HepG2 (cell line): ENCODE results near the gene CERS3. TPM values are rescaled to one million over a fixed set of nuclear protein-coding genes. Genes with fewer than 3 reads are reported as not detected.

Source experiments
- ATAC-seq: fragments of 200-7000 bp; cut with Tn5 transposase; 3 replicates; pipeline ENCODE4 v1.9.1; 2020; ENCODE audit warnings: mild to moderate bottlenecking, moderate library complexity
- BruUV-seq: library from RNA; stranded (reverse); fragments of 400-500 nt; replicated peaks from 2 replicates; lab custom pipeline; 2021; lab: Mats Ljungman, UMichigan
- CTCF ChIA-PET: fragments of 300-600 bp; formaldehyde crosslinking; extraction: SDS; loops from one replicate; lab custom pipeline; 2021; ENCODE audit warnings: low total read pairs, inconsistent platforms, low intra/inter-chr PET ratio; lab: Yijun Ruan, JAX
- POLR2A ChIA-PET: fragments of 350-600 bp; sonication (Branson Sonifier 250); formaldehyde crosslinking; loops from one replicate; lab custom pipeline; 2020; ENCODE audit warnings: antibody characterized with exemption, inconsistent platforms; lab: Yijun Ruan, JAX
- DNase-seq: peaks from one replicate; pipeline ENCODE4 v3.0.0-alpha.2; 2015; ENCODE audit warnings: low spot score
- FAIRE-seq: peaks from 3 replicates; lab custom pipeline; 2011; peaks lifted over from hg19 to GRCh38; lab: Jason Lieb, UNC
- H2AFZ ChIP-seq: one replicate; pipeline ENCODE4 v1.6.1; 2011; ENCODE audit warnings: low read length, inconsistent platforms
- H3K27ac ChIP-seq: fragments of 300-600 bp; 3 replicates; pipeline ENCODE4 v1.8.0; 2011; ENCODE audit warnings: mixed run types, mild to moderate bottlenecking, mixed read lengths, low read length, inconsistent platforms; ENCODE audit not compliant: insufficient read depth; ENCODE audit errors: extremely low read length
- H3K27me3 ChIP-seq, 2 experiments: fragments of 200-600 bp in 1 of 2; 2 replicates in 1 of 2; 3 replicates in 1 of 2; pipeline versions ENCODE4 v1.6.0 to v1.8.0; 2011; ENCODE audit warnings: low read length in 2 of 2, mild to moderate bottlenecking in 2 of 2, moderate library complexity in 2 of 2, inconsistent platforms in 1 of 2; ENCODE audit not compliant: insufficient read depth in 2 of 2, control insufficient read depth in 1 of 2
- H3K36me3 ChIP-seq, 2 experiments: fragments of 200-600 bp in 1 of 2; replicated peaks in 1 of 2; 2 replicates in 1 of 2; 3 replicates in 1 of 2; pipeline versions ENCODE4 v1.5.1 to v1.8.0; 2011; ENCODE audit warnings: low read length in 2 of 2, inconsistent platforms in 1 of 2; ENCODE audit not compliant: insufficient read depth in 2 of 2, control insufficient read depth in 1 of 2
- H3K4me1 ChIP-seq: 2 replicates; pipeline ENCODE4 v1.5.1; 2012; ENCODE audit warnings: low read length, inconsistent platforms; ENCODE audit not compliant: insufficient read depth
- H3K4me2 ChIP-seq: 2 replicates; pipeline ENCODE4 v1.6.0; 2011; ENCODE audit warnings: low read depth, low read length, inconsistent platforms
- H3K4me3 ChIP-seq, 3 experiments: fragments of 200-600 bp in 1 of 3; sonication (generic), shearing (Covaris generic) in 1 of 3; replicated peaks in 1 of 3; 2 replicates each; pipeline ENCODE4 v1.5.1; 2011 to 2016; ENCODE audit warnings: low read length in 3 of 3, inconsistent platforms in 2 of 3, low read depth in 2 of 3, mild to moderate bottlenecking in 2 of 3, control low read depth in 1 of 3, mixed read lengths in 1 of 3; ENCODE audit not compliant: insufficient read depth in 1 of 3
- H3K79me2 ChIP-seq: one replicate; pipeline ENCODE4 v1.6.1; 2011; ENCODE audit warnings: low read length, inconsistent platforms; ENCODE audit not compliant: insufficient read depth
- H3K9ac ChIP-seq: 2 replicates; pipeline ENCODE4 v1.6.0; 2011; ENCODE audit warnings: mild to moderate bottlenecking, low read depth, low read length, inconsistent platforms; ENCODE audit not compliant: insufficient read depth
- H3K9me3 ChIP-seq: 2 replicates; pipeline ENCODE4 v1.5.1; 2012; ENCODE audit warnings: mild to moderate bottlenecking, low read length
- H4K20me1 ChIP-seq: 2 replicates; pipeline ENCODE4 v1.6.0; 2011; ENCODE audit warnings: inconsistent platforms, mild to moderate bottlenecking, low read length, moderate library complexity; ENCODE audit not compliant: insufficient read depth
- KAT7 ChIP-seq: IDR thresholded peaks from 2 replicates; pipeline ENCODE4 v1.6.1; 2018; ENCODE audit warnings: borderline replicate concordance, missing compliant biosample characterization
- NFYC ChIP-seq: IDR thresholded peaks from 2 replicates; pipeline ENCODE4 v1.6.1; 2016; ENCODE audit warnings: missing genetic modification reagents, missing compliant biosample characterization
- ZNF225 ChIP-seq: sonication (generic); formaldehyde crosslinking; IDR thresholded peaks from 2 replicates; pipeline ENCODE4 v1.4.0; 2020; ENCODE audit warnings: mild to moderate bottlenecking, missing genetic modification reagents
- ZNF614 ChIP-seq: IDR thresholded peaks from 2 replicates; pipeline ENCODE4 v1.6.1; 2018; ENCODE audit warnings: missing biosample characterization, missing genetic modification reagents, inconsistent platforms, borderline replicate concordance
- WGBS: methylation state at CpG from one replicate; pipeline ENCODE4 v1.1.6; 2017; ENCODE audit warnings: low lambda C conversion rate; 5-methylcytosine and 5-hydroxymethylcytosine counted together
- in situ Hi-C: cut with HindIII; loops from 2 replicates; pipeline ENCODE4 v1.10.0; 2017; ENCODE audit warnings: low pct_unique_long_range_greater_than_20kb; ENCODE audit not compliant: extremely low pct_ligation_motif_present
- intact Hi-C: fragments of 100-400 bp; cut with micrococcal nuclease; formaldehyde crosslinking; loops from one replicate; pipeline ENCODE4 v1.10.0; 2022; ENCODE audit not compliant: unreplicated experiment
- polyA plus RNA-seq, 8 experiments: library from polyadenylated mRNA; depleted of rRNA in 3 of 8; stranded (reverse) in 7 of 8; unstranded in 1 of 8; fragments of >200 nt; fragmentation: Illumina TruSeq in 4 of 8; extraction: Trizol in 4 of 8; gene quantifications; 2 replicates each; pipeline versions ENCODE4 v1.2.1 to v1.2.3, GENCODE V29; 2011 to 2016; ENCODE audit warnings: low read depth in 4 of 8, missing spikeins in 1 of 8, mixed read lengths in 1 of 8; ENCODE audit not compliant: insufficient read depth in 1 of 8
- total RNA-seq, 5 experiments: library from RNA; depleted of rRNA; stranded (reverse); fragments of >200 nt; fragmentation: Illumina TruSeq; extraction: Trizol; gene quantifications; 2 replicates each; pipeline ENCODE4 v1.2.3, GENCODE V29; 2016; ENCODE audit warnings: low read depth in 1 of 5

CERS3 gene
- total and polyA plus RNA-seq, 2 of the 13 experiments (the other 11 are each of a cell fraction or from before 2014, with no cell fraction given) = not detected

GRCh38 chr15:100570275-100570674 lies 41.5 kb upstream of the CERS3 start:
- DNase-seq = no peak
- H3K9ac ChIP-seq = no peak overlapping the region
- no peak overlapping the region for H2AFZ ChIP-seq
- 97% methylated on average over 3 of the region's 3 CpGs for WGBS
- no peak overlapping the region for H3K4me3 ChIP-seq
- no peak for ATAC-seq
- ChIA-PET CTCF (no interaction called here), POLR2A (no interaction called here)
- H3K27ac ChIP-seq = no peak overlapping the region
- peaks cover 0 to 35% of the 10 kb centered on the region in 2 experiments; a peak in 3 of 5 replicates for H3K36me3 ChIP-seq
- no peaks in the 10 kb centered on the region for H3K4me1 ChIP-seq
- H3K9me3 ChIP-seq = no peaks in the 10 kb centered on the region
- no peaks in the 10 kb centered on the region for H3K27me3 ChIP-seq
- no TSS peak for BruUV-seq
- in situ Hi-C loops (no loop called here), intact Hi-C loops (no loop called here)
- no peaks in the 10 kb centered on the region for H4K20me1 ChIP-seq
- no peak overlapping the region for H3K4me2 ChIP-seq
- no peak for FAIRE-seq
- H3K79me2 ChIP-seq = no peaks in the 10 kb centered on the region
- TF ChIP-seq NFYC (peak; percentile 53), KAT7 (CRISPR knock-in tag) (no peak), ZNF225 (CRISPR knock-in tag) (no peak)

GRCh38 chr15:100569391-100569790 lies 40.6 kb upstream of the CERS3 start:
- no peak for TF ChIP-seq ZNF614 (CRISPR knock-in tag)
- ChIA-PET POLR2A (no interaction called here), CTCF (no interaction called here)
- no peak overlapping the region for H3K27ac ChIP-seq
- intact Hi-C loops = no loop called here
- ATAC-seq = no peak
- no peaks in the 10 kb centered on the region for H3K27me3 ChIP-seq
- peaks cover 0 to 35% of the 10 kb centered on the region in 2 experiments; a peak in 3 of 5 replicates for H3K36me3 ChIP-seq
- H3K79me2 ChIP-seq = no peaks in the 10 kb centered on the region
- BruUV-seq = no TSS peak
- H3K4me2 ChIP-seq = no peak overlapping the region
- H3K9me3 ChIP-seq = no peaks in the 10 kb centered on the region
- 77% methylated on average over 8 of the region's 8 CpGs for WGBS
- H2AFZ ChIP-seq = no peak overlapping the region
- FAIRE-seq = no peak
- no peak overlapping the region for H3K9ac ChIP-seq
- H3K4me3 ChIP-seq = no peak overlapping the region
- no peaks in the 10 kb centered on the region for H4K20me1 ChIP-seq
- DNase-seq = no peak
- H3K4me1 ChIP-seq = no peaks in the 10 kb centered on the region
- in situ Hi-C loops = no loop called here
